GM21619 (cell line): Measurements from ENCODE around the gene SMAD3.
A peak's percentile ranks its signal among the peaks of the same experiment; 100 is the strongest.

Experiments
- ATAC-seq: cut with Tn5 transposase; IDR thresholded peaks from one replicate; pipeline ENCODE4 v1.9.1; 2021; ENCODE audit not compliant: unreplicated experiment

Gene SMAD3

DNA sequence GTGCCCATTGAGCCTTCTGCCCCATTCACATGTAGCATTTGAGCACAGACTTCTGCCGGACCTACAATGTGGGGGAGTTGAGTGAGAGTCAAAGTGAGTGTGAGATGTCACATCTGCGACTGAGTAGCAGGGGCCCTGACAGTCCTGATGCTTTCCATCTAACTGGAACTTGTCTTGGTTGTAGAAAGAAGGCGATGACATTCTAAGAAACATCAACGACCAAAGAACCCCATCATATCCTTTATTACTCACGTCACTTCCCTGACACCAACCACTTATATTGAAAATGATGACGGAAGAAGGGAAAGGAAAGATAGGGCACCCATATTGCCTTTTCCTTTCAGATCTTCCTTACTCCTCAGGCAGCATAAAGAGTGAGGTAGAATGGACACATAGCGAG, 30.5 kb downstream of the SMAD3 start:
- ATAC-seq: no peak

DNA sequence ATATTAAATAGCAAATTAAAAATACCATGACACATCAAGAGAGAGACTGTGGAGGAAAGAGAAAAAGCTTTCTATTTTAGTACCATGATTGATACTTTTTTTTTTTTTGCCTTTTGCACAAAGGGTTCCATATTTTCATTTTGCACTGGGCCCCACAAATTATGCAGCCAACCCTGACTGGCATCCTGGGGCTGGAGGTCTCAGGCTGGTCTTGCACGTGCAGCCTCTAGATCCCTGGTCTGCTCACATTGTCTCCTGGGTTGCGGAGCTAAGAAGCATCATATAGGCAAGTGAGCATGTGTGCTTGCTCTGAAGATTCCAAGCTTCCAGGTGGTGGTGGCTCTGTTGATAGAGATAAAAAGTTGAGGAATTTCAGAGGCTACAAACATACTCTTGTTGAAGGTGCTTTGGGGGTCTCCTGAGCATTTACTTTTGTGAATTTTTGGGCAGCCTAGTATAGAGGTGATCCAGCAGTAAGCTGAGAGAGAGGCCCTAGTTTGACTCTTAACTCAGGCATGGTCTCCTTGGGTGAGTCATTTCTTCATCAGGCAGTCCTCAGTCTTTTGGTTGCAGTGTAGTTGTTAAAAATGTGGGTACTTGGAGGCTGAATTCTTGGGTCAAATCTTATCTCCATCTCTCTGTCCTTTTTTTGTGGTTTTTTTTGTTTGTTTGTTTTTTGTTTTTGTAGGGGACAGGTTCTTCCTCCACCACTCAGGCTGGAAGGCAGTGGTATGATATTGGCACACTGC, 31.3 kb downstream of the SMAD3 start:
- ATAC-seq: no peak

DNA sequence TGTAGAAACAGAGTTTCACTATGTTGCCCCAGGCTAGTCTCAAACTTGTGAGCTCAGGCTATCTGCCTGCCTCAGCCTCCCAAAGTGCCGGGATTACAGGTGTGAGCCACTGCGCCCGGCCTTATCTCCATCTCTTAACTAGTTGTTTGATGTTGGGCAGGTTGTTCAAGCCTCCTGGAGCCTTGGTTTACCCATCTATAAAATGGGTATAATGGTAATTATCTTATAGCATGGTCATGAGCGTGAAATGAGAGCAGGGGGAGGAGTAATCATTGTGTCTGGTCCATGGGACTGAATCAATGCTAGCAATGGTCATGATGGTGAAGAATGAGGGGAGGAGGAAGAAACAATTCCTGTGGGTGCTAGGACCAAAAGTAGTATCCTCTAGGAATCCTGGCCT, 32.0 kb downstream of the SMAD3 start:
- ATAC-seq: no peak

DNA sequence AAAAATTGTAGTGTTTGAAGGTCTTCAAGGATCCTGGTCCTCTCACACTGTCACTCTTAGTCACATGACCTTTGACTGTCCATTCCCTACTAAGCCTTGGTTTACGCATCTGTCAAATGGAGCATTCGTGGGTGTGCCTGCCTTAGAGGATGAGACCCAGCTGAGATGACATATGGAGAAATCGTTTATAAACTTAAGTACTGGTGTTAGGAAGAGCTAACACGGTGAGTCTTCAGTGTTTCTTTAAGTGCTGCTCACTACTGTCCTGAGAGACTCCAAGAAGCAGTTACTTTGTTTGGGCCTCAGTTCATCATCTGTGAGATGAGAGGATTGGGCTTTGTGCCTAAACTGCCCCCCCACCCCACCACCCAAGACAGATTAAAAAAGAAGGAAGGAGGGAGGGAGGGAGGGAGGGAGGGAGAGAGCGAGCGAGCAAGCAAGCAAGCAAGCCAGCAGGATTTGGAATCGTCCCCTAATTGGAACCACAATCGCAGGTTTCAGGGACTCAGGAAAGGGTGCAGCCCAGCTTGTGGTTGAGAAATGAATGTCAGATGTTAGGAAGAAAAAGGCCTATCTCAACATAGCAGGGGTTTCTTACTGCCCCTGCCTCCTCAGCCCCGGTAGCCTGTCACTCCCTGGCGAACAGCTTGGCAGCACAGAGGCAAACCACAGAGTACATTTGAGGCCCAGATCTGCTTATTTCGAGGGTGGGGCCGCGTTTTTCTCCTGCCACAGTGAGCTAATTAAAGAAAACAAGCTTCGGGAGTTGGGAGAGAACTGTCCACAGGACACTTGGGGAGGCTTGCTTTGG, 32.7 kb downstream of the SMAD3 start:
- no peak for ATAC-seq

DNA sequence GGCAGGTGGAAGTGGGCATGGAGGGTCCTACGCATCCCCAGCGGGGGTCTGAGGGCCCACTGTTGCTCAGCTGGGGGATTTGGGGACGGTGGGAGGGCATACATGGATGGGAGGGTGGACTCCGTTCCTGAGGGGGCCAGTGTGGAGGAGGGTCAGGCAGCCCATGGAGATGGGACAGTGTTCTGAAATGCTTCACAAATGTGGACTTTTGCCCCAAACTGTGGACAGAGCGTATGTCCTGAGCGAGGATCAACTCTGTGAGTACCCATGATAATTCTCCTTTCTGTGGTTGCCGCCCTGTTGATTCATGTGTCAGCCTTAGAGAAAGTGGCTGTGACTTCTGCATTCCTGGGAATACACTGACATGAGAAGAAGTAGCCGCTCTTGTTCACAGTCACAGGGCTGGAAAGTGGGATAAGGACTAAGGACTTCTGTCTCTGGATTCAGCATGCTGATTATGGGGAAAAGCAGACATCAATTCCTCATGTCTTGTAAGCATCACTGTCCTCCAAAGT, 33.4 kb downstream of the SMAD3 start:
- no peak for ATAC-seq

DNA sequence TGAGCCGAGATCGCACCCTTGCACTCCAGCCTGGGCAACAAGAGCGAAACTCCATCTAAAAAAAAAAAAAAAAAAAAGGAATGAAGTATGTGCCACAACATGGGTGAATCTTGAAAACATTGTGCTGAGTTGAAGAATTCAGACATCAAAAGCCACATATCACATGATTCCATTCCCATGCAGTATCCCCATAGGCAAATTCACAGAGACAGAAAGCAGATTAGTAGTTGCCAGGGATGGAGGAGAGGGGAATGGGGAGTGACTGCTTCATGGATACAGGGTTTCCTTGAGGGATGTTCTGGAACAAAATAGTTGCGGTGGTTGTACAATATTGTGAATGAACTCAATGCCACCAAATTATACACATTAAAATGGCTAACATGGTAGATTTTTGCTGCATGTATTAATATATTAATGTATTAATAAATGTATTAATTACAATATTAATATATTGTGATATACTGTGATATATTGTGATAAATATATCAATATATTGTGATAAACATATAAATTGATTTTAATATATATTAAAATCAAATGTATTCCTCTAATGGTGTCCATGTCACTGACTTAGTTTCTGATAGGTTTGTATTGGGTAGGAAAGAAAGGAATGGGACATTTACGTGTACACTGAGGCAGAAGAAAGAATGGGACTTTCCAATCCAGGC, 34.9 kb downstream of the SMAD3 start:
- no peak for ATAC-seq

DNA sequence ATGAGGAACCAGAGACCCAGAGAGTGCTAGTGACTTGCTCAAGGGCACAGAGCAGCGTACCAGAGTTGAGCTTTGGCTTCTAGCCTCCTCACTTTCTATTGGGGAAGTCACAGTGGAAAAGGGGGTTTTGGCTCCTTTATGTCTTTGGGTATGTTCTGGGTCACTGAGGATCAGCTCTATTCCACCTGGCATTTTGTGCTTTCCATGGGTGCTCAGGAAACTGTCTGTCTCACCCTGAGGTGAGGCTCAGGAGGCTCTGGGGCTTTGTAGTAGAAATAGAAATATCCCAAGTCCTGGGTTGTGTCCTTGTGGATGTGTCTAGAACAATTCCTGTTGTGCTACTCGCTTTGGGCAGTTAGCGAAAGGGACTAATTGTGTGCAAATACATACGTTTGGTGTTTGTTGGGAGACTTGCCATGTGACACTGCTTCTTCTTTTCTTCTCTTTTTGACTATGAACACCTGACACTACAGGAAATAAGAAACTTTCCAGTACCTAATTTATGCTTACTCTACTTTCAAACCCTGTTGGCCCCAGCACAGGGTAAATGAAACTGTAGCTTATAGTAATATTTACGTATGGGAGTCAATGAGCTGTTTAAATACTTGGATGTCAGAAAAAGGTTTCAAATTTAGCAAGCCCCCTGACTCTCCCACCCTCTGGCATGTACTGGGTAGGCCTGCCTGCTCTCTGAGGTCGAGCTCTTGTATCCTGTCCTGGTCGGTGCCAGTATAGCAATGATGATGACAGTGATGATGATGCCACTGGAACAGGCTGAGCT, 35.6 kb downstream of the SMAD3 start:
- peak; percentile 76 for ATAC-seq

DNA sequence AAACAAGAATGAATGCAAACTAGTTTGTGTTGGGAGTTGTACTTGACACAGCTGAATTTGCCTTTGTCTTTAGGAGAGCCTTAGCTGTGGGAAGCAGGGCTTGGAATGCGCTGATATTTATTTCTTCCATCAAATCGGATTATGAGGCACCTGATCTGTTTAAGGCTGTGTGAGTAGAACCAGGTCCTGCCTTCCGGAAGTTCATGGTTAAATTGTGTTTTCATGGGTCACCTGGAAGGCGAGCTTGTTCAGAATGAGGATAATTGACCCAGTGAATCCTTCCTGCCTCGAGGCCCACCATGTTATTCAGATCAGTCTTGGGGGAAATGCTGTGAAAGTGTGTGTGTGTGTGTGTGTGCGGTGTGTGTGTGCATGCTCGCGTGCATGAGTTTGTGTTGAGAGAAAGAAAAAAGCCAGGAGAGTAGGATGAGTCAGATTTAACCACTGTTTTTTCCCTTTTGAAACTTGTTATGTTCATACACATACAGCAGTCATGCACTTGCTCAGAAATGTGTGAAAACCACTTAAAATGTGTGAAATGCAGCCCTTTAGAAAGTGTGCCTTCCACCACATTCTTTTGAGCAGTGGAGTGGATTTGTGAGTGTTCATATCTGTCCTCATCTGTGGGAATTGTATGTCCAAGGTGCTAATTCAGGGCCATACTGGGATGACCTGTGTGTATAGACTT, 36.7 kb downstream of the SMAD3 start:
- peak; percentile 46 for ATAC-seq

DNA sequence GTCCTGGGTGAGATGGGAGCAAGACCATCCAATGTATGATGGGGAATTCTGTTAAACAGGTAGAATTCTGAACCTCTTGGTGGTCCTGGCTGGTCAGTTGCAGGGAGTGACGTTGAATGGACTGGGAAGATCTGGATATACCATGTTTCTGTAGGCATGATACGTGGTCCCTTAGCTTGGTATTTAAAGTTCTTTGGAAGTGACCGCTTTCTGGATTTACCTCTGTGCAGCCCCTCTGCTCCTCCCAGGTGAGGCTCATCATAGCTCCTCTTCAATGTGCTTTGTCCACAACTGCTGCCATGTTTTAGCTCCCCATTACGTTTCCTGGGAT, 37.2 kb downstream of the SMAD3 start:
- ATAC-seq: no peak

DNA sequence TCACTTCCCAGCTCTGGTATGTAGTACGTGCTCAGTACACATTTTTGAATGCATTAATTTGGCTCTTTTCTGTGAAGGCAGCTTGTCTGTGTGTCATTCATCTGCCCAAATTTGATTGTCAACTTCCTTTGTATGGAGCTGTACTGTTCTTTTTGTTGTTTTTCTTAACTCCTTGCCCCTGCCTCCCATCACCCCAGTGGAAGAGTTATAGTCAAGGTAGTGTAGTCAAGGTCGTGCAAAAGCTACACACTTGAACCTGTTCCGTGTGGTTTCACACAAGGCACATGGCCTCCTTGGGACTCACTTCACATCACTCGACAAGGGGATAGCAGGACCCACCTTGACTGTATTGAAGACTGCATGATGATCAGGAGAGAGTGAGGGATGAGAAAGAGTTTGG, 37.6 kb downstream of the SMAD3 start:
- no peak for ATAC-seq

DNA sequence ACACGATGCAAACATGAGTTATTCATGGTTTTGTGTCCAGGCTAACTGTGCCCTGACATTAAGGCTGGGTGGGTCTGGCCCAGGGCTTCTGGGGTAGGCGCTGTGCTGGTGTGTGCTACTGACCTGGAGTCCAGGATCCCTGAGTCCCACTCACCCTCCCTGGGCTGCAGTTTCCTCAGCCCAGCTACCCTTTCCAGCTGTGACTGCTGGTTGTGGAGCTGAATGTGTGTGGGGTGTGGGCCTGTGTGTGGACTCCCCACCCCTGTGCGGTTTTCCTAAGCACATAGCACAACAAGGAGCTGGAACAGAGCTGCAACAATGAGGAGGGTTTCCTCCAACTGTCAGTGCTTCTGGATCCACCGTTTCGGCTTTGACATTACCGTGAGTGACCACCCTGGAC, 38.0 kb downstream of the SMAD3 start:
- ATAC-seq: no peak

DNA sequence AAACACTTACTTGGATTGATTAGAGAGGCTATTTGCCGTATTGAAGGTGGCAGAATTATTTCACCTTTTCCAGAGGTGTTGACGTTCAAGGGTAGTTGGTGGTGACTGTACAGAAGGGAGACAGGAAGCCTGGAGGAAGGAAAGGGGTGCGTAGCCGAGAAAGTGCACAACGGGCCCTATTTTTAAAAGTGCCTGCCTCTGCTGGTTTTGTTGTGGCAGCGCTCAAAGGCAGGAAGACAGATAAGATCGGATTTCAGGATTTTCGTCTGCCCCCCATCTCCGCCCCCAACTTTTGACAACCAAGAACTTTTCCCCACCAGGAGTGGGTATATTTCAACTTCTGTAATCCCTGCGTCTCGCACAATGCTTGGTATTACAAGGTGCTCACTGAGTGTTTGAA, 38.5 kb downstream of the SMAD3 start:
- ATAC-seq: no peak

DNA sequence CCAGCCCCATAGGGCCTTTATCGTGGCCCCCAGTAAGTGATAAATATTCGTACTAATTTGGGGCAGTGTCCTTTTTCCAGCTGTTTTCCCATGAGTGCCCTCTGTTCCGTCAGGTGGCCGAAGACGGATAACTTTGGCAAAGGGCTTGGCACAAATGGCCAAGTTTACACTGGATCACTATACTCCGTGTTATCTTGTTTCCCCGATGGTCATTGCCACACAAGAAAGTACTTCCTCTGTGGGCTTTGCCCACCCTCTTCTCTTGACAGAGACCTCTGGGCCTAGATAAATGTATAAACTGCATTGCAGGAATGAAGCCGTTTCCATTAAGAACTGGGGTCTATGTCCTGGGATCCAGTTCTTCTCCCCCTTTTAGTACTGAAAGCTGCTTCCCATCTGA, 39.1 kb downstream of the SMAD3 start:
- no peak for ATAC-seq

DNA sequence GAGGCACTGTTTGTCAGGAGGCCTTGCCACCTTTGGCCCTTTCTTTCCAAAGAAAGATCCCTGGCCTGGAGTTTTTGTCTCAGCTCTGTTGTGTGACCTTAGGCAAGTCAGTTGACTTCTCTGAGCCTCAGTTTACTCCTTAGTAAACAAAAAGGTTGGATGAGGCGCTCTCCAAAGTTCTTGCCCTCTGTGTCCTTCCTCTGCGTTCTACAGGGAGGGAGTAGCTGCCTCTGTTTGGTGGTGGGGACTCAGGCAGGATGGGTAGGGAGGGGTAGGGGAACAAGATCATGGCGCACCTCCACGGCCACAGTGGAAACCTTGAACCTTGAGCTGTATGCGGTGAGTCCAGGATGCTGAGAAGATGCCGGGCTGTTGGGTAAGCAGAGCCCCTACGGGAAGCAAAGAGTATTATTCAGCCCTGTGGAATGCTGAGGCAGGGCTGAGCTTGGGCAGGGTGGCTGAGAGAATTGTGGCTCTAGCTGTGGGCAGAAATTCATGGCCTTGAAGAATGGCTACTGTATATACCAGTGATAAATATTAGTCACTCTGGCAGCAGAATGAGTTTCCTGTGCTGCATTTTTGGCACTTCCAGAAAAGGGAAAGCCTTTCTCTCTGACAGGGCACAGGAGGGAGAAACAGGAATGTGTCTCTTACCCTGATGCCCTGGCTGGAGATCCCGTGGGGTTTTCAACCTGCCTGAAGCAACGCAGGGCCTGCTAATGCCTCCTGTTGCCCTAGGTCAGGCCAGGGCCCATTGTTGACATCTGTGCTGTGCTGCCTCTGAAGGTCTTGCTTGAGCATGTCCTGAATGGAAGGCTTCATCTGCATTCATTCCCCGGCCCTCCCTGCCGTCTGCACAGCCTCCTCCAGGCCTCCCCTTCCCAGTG, 39.9 kb downstream of the SMAD3 start:
- no peak for ATAC-seq

DNA sequence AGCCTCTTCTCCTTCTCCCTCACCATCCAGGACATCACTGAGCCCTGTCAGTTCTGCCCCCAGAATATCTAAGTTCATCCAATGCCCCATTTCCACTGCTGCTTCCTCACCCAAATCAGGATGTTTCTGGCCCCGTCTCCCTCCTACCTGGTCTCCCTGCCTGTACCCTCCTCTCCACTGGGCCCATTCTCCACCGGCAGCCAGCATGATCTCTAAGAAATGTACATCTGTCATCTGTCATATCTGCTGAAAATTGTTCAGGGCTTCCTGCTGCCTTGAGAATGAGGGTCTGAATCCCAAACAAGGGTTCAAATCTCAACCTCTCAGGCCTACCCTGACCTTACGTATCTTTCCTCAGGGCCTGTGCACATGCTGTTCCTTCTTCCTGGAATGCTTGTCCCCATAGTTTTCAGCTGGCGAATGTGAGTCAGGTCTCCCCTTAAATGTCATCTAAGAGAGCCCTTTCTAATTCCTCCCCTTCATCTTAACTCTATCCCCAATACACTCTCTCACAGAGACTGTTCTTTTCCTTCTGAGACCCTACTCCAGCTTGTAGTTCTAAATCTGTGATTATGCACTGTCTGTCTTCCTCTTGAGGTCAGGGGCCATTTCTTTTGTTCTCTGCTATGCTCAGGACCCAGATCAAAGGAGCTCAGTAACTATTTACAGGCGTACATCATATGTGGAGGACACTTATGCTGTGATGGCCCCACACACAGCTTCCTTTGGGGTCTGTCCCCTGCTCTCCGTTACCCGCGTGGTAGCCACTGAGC, 40.8 kb downstream of the SMAD3 start:
- no peak for ATAC-seq

DNA sequence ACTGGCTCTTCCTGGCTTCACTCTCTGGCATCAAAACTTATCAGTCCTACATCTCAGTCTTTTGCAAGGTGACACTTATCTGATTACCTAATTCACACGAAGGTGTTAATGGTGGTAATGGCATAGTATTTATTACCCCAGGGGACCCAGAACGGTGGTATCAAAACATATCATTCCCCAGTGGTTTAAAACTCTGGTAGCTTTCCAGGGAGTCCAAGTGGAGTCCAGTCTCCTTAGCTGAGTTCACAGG, 41.3 kb downstream of the SMAD3 start:
- ATAC-seq: no peak

DNA sequence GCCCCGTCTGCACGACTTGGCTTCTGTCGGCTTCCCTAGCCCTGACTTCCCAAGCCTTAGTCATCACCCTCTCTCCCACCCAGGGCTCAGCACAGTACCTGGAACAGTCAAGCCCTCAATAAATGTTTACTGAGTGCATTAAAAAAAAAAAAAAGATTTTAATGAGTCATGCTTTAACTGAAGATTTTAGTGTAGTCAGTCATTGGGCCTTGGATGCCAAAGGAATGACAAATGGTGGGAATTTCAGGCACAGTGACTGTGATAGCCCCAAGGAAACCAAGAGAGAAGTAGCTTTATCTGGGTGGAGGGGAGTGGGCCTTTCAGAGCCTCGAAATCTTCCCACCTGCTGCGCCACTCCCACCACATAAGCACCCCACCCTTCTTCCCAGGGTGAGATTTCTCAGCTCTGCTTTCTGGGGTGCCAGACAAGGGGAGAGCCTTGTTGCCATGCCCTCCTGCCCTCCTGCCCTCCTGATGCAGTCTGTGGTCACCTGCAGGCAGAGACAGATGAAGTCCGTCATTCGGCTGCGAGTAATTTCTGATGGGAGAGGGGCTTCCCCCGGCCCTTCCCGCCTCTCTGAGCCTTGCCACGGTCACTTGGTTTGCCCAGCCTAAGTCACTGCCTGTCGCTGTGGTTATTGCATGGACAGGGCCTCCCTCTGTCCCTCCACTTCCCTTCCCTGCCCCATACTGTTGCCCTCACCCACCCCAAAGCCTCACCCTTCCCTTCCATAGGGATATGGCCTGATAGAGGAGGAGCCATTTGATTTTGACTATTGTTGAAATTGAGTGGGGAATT, 41.8 kb downstream of the SMAD3 start:
- ATAC-seq: no peak
